ENCODE measurements around the gene FAM234B. TPM values are rescaled to one million over a fixed set of nuclear protein-coding genes. Genes with fewer than 3 reads are reported as not detected.

The FAM234B gene
- total RNA-seq, 4 donors from 2014 or later, result 15.7 to 23.2 (median 19.3) TPM

DNA sequence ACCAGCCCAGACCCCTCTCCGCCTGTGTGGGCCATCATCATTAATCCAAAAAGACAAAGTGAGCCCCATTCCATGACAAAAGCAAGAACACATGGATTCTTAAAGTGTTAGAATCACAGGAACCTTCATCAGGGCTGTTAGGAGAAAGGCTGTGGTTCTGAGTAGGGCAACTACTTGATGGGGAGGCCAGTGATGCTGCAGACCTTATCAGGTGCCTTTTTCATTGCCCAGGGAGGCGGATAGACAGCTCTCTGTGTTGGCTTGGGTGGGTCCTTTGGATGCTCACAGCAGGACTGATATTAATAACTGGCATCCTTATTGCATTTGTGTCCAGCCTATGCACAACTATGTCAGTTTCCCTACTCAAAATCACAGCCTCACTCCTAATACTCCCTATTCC, 46.4 kb upstream of the FAM234B start:
- Histone ChIP-seq H3K27ac (peak overlapping the region in 2 of 3 donors; percentile 25 to 86), H3K4me1 (peaks cover 51 to 63% of the 10 kb centered on the region in 2 donors), H3K9me3 (no peaks in the 10 kb centered on the region), H3K4me3 (replicated peaks in 1 of 3) (no peak overlapping the region), H3K27me3 (no peaks in the 10 kb centered on the region), H3K36me3 (no peaks in the 10 kb centered on the region)
- 35 to 53% methylated on average over 2 of the region's 2 CpGs for WGBS, 2 donors
- intact Hi-C loops (cut with DNase I), result no loop called here
- no peak for DNase-seq
- TF ChIP-seq POLR2A (IDR thresholded peaks at IDR 0.05), result no peak
- TF ChIP-seq, protein P1, sequence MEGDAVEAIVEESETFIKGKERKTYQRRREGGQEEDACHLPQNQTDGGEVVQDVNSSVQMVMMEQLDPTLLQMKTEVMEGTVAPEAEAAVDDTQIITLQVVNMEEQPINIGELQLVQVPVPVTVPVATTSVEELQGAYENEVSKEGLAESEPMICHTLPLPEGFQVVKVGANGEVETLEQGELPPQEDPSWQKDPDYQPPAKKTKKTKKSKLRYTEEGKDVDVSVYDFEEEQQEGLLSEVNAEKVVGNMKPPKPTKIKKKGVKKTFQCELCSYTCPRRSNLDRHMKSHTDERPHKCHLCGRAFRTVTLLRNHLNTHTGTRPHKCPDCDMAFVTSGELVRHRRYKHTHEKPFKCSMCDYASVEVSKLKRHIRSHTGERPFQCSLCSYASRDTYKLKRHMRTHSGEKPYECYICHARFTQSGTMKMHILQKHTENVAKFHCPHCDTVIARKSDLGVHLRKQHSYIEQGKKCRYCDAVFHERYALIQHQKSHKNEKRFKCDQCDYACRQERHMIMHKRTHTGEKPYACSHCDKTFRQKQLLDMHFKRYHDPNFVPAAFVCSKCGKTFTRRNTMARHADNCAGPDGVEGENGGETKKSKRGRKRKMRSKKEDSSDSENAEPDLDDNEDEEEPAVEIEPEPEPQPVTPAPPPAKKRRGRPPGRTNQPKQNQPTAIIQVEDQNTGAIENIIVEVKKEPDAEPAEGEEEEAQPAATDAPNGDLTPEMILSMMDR (IDR thresholded peaks at IDR 0.05), result no peak

DNA sequence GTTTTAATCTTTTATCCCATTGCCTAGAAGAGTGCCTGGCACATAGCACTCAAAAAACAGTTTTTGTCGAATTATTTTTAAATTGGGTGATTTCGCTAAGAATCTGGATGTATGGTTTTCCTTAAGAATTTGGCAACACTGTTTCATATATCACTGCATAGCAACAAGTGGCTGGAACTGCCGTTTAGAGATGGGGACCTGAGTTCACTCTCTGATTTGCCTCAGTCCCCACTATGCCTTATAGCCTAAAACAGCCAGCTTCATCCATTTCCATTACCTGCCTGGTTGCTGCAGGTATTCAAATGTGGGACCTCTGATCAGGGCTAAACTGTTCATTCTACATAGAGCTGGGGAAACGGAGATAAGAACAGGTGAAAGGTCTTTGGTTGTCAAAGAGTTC, 45.9 kb upstream of the FAM234B start:
- TF ChIP-seq, protein P1 (IDR thresholded peaks at IDR 0.05), result no peak
- TF ChIP-seq POLR2A (IDR thresholded peaks at IDR 0.05), result no peak
- Histone ChIP-seq H3K4me1 (peaks cover 53 to 59% of the 10 kb centered on the region in 2 donors), H3K4me3 (replicated peaks in 1 of 3) (no peak overlapping the region), H3K27me3 (no peaks in the 10 kb centered on the region), H3K9me3 (no peaks in the 10 kb centered on the region), H3K36me3 (no peaks in the 10 kb centered on the region), H3K27ac (peak overlapping the region; percentile 73 to 86 (median 84))
- DNase-seq, result no peak
- intact Hi-C loops (cut with DNase I), result no loop called here
- 89 to 93% methylated on average over 4 of the region's 4 CpGs for WGBS, 2 donors

DNA sequence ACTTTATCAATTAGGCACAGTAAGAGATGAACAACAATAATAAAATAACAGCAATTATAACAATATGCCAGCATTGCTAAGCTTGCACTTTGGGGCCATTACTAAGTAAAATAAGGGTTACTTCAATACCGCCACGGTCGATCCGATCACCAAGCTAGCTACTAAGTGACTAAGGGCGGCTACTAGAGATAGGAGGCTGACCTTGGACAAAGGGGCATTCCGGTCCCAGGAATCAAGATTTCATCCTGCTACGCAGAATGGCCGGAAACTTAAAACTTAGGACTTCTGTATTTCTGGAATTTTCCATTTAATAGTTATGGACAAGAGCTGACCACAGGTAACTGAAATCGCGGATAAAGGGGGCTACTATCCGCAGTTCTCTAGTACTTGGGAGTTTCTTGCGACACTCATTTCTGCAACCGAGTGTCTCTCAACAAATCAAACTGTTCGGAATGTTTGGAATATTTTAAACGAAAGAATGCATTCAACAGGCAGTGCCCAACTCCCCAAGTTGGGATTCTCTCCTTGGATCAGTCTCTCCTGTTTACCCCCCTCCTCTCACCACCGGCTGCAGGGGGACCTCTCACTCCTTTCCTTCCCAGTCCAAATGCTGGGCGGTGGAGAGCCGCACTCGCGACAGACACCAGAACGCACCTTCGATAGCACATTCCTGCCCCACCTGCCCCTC, 44.8 kb upstream of the FAM234B start:
- intact Hi-C loops (cut with DNase I), result no loop called here
- Histone ChIP-seq H3K36me3 (no peaks in the 10 kb centered on the region), H3K4me3 (replicated peaks in 1 of 3) (peak overlapping the region; percentile 64 to 93 (median 92)), H3K27me3 (no peaks in the 10 kb centered on the region), H3K27ac (peak overlapping the region; percentile 73 to 86 (median 84)), H3K4me1 (peaks cover 47 to 53% of the 10 kb centered on the region in 2 donors), H3K9me3 (no peaks in the 10 kb centered on the region)
- TF ChIP-seq, protein P1 (IDR thresholded peaks at IDR 0.05), result no peak
- TF ChIP-seq POLR2A (IDR thresholded peaks at IDR 0.05), result no peak
- 5 to 11% methylated on average over 22 of the region's 22 CpGs for WGBS, 2 donors
- peak; percentile 15 to 55 for DNase-seq

DNA sequence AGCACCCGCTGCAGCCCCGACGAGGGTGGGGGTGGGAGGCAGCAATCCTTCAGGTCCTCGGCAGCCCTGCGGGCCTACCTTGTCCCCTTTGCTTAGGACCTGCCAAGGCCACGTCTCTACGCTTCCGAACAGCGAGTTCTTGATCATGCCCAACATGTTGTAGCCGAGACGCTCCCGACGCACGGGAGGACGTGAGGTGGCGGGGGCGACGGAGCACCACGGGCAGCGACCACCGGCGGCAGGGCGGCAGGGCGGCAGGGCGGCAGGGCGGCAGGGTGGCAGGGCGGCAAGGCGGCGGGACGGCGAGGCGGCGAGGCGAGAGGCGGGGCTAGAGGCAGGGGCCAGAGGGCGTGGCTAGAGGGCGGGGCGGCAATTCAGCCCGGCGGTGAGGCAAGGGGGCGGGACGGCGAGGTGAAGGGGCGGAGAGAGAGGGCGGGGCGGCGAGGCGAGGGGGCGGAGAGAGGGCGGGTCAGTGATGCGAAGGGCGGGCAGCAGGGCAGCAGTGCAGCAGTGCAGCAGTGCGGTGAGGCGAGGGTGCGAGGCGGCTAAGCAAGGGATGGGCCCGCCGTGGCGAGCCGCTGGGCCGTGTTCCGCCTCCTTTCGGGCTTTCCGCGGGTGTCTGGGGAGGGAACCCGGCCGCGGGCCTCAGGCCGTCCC, 44.1 kb upstream of the FAM234B start, which contains the start of gene HEBP1:
TSS of gene HEBP1 (minus strand) at position 307 of the 657 bp plus-strand sequence. CDS start at position 156, 151 bp downstream.
- intact Hi-C loops (cut with DNase I), result no loop called here

More for the DNA sequence above, 44.1 kb upstream of the FAM234B start, which contains the start of gene HEBP1:
- WGBS, 2 donors, result 1% methylated on average over 29 to 52 of the region's 69 CpGs
- peaks cover 42 to 47% of the 10 kb centered on the region in 2 donors for H3K4me1 ChIP-seq
- no peaks in the 10 kb centered on the region for H3K36me3 ChIP-seq
- H3K4me3 ChIP-seq (replicated peaks in 1 of 3), result peak within 1 kb of the TSS; percentile 66 to 93 (median 92)
- peak; percentile 86 to 95 for TF ChIP-seq POLR2A (IDR thresholded peaks at IDR 0.05)
- TF ChIP-seq, protein P1 (IDR thresholded peaks at IDR 0.05), result peak in 2 of 6 experiments; percentile 12 to 27
- peak within 1 kb of the TSS; percentile 96 to 99 (median 99) for H3K27ac ChIP-seq
- DNase-seq, result peak; percentile 92 to 94
- no peaks in the 10 kb centered on the region for H3K9me3 ChIP-seq
- no peaks in the 10 kb centered on the region for H3K27me3 ChIP-seq
